Activated CD4-positive, alpha-beta memory T cell treated with anti-CD3 and anti-CD28 coated beads for 36 hours (primary cell): ENCODE results near the gene ZBTB25. TPM values are rescaled to one million over a fixed set of nuclear protein-coding genes. Genes with fewer than 3 reads are reported as not detected.

Experiments used
- CTCF ChIA-PET: fragments of 350-600 bp; sonication (Branson Sonifier 250); formaldehyde crosslinking; loops from one replicate; lab custom pipeline; 2021; ENCODE audit warnings: antibody characterized with exemption, inconsistent platforms; lab: Charles Lee
- POLR2A ChIA-PET: fragments of 350-600 bp; sonication (Branson Sonifier 250); formaldehyde crosslinking; loops from one replicate; lab custom pipeline; 2021; ENCODE audit warnings: antibody characterized with exemption; lab: Charles Lee
- DNase-seq: peaks from one replicate; pipeline ENCODE4 v3.0.0-alpha.2; 2020
- H3K27ac Mint-ChIP-seq: one replicate; pipeline ENCODE4 v1.8.0; 2021; ENCODE audit warnings: mixed read lengths
- H3K27me3 Mint-ChIP-seq: one replicate; pipeline ENCODE4 v1.8.0; 2021; ENCODE audit warnings: mixed read lengths
- H3K36me3 Mint-ChIP-seq: one replicate; pipeline ENCODE4 v1.8.0; 2021; ENCODE audit warnings: mixed read lengths
- H3K4me1 Mint-ChIP-seq: one replicate; pipeline ENCODE4 v1.8.0; 2021; ENCODE audit warnings: low read depth, mixed read lengths
- H3K4me3 Mint-ChIP-seq: one replicate; pipeline ENCODE4 v1.8.0; 2021; ENCODE audit warnings: mild to moderate bottlenecking, mixed read lengths
- H3K9me3 Mint-ChIP-seq: one replicate; pipeline ENCODE4 v1.8.0; 2021; ENCODE audit warnings: mixed read lengths
- intact Hi-C: fragments of 100-400 bp; cut with micrococcal nuclease; formaldehyde crosslinking; loops from one replicate; pipeline ENCODE4 v1.15.1; 2023
- total RNA-seq, 2 experiments: library from RNA; stranded (reverse); gene quantifications; one replicate each; pipeline ENCODE4 v1.2.3, GENCODE V29; 2021

The ZBTB25 gene
- total RNA-seq, 2 experiments from 2014 or later = 24.2 to 27.5 TPM

DNA sequence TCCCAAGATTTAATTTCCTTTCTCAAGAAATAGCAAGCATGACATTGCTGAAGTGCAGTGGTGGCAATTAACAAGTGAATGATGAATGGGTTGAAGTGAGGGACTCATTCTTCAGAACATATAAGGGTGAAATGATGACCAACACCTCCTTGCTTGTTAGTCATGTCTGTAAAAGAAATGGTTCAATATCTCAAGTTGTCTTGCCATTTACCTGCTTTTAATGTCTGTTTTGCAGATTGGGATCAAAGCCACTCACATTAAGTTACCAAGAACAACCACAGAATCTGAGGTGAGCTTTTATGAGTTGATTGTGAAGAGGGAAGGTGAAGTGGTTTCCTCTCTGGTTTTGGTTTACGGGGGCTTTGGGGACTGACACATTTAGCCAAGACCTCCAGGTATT is 91.4 kb downstream of the ZBTB25 start:
- peaks cover 34% of the 10 kb centered on the region for H3K36me3 Mint-ChIP-seq
- POLR2A ChIA-PET = no interaction called here
- no peak overlapping the region for H3K4me3 Mint-ChIP-seq
- no peak overlapping the region for H3K27ac Mint-ChIP-seq
- DNase-seq = no peak
- H3K27me3 Mint-ChIP-seq = no peaks in the 10 kb centered on the region
- intact Hi-C loops = no loop called here
- CTCF ChIA-PET = interaction anchor here (0.7 to 0.9 kb wide), 2 partner anchors 18 to 39 kb away, joined by 3 to 6 read pairs; no protein-coding TSS in a partner anchor
- peaks cover 15% of the 10 kb centered on the region for H3K4me1 Mint-ChIP-seq
- no peaks in the 10 kb centered on the region for H3K9me3 Mint-ChIP-seq

DNA sequence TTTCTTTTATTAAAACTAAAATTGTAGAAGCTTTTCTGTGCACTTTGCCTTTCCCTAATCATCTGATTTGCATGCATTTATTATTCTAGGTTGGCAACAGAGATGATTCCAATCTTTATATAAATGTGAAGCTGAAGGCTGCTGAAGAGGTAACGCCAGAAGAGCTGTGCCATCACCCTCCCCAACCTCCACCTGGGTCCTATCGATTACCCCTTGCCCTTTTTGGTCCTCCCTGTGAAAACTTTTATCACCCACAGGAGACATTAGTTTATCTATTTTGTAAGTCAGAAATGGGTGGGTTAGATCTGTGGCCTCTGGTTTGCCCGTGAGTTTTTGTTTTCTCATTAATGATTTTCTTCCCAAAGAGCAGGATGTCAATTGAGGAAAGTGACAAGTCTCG is 92.6 kb downstream of the ZBTB25 start:
- ChIA-PET POLR2A (no interaction called here), CTCF (interaction anchor here (1.0 kb wide), 1 partner anchor 19 kb away, joined by 4 read pairs; no protein-coding TSS in a partner anchor)
- Mint-ChIP-seq H3K4me1 (peaks cover 15% of the 10 kb centered on the region), H3K9me3 (no peaks in the 10 kb centered on the region), H3K27ac (no peak overlapping the region), H3K27me3 (no peaks in the 10 kb centered on the region), H3K4me3 (no peak overlapping the region), H3K36me3 (peaks cover 33% of the 10 kb centered on the region)
- DNase-seq = no peak
- intact Hi-C loops = no loop called here

DNA sequence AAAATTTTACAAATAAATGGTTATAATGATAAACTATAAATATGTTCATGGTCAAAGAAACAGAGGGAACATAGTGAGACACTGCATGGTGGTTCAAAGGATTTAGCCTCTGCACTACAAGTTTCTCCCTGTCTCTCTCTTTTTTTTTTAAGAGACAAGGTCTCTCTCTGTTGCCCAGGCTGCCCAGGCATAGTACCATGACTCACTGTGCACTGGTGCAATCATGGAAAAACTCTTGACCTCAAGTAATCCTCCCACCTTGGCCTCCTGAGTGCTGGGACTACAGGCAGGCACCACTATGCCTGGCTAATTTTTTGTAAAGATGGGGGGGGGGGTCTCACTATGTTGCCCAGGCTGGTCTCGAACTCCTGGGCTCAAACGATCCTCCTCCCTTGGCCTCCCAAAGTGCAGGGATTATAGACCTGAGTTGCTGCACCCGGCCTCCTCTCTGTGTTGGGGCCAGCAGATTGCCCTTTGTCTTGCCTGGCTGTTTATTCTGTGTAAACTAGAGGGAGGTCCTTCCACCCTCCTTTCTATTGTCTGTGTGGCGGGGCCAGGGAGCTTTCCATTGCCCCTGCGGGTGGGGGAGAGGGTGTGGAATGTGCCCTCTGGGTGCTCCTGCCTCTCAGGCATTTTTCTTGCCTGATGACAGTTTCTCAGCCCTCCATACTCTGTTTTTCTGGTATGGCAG is 93.4 kb downstream of the ZBTB25 start:
- H3K9me3 Mint-ChIP-seq = no peaks in the 10 kb centered on the region
- intact Hi-C loops = no loop called here
- no peaks in the 10 kb centered on the region for H3K27me3 Mint-ChIP-seq
- DNase-seq = no peak
- ChIA-PET CTCF (interaction anchor here (1.0 kb wide), 1 partner anchor 20 kb away, joined by 4 read pairs; no protein-coding TSS in a partner anchor), POLR2A (no interaction called here)
- H3K36me3 Mint-ChIP-seq = peaks cover 32% of the 10 kb centered on the region
- no peak overlapping the region for H3K4me3 Mint-ChIP-seq
- peaks cover 12% of the 10 kb centered on the region for H3K4me1 Mint-ChIP-seq
- H3K27ac Mint-ChIP-seq = no peak overlapping the region

DNA sequence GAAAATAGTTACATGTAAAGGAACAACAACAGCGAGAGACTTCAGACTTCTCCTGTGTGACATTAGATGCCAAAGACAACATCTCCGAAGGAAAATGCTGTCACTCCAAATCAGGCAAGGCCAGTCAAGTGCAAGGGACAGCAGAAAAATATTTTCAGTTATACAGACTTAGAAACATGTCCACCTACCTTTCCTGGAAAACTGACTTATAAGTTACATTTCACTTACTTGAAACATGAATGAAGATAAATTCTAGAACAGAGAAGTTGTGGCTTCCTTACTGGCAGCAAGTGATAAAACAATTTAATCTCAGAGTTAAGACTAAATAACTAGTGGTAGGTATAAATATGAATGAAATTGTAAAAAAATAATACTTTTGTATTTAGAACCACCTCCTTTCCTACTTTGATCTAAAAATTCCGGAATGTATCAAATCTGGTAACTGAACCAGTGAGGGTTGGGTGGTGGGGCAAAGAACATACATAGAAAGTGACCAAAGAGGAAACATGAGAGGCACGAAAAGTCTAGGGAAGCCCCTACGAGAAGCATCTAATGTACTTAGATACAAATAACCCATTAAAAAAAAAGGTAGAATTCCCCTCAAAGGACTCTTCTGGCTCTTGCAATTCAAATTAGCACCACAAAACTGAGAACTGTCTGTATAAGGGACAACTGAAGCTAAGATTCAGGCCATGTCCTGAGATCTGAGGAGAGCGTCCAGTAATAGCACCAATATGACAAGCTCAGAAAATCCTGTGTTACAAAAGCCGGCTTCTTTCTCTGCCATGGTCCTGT is 94.3 kb downstream of the ZBTB25 start:
- H3K36me3 Mint-ChIP-seq = peaks cover 30% of the 10 kb centered on the region
- no peak overlapping the region for H3K4me3 Mint-ChIP-seq
- no peaks in the 10 kb centered on the region for H3K9me3 Mint-ChIP-seq
- ChIA-PET CTCF (interaction anchor here (0.7 kb wide), 1 partner anchor 14 kb away, joined by 3 read pairs; no protein-coding TSS in a partner anchor), POLR2A (no interaction called here)
- DNase-seq = no peak
- intact Hi-C loops = no loop called here
- H3K27ac Mint-ChIP-seq = no peak overlapping the region
- peaks cover 12% of the 10 kb centered on the region for H3K4me1 Mint-ChIP-seq
- H3K27me3 Mint-ChIP-seq = no peaks in the 10 kb centered on the region

DNA sequence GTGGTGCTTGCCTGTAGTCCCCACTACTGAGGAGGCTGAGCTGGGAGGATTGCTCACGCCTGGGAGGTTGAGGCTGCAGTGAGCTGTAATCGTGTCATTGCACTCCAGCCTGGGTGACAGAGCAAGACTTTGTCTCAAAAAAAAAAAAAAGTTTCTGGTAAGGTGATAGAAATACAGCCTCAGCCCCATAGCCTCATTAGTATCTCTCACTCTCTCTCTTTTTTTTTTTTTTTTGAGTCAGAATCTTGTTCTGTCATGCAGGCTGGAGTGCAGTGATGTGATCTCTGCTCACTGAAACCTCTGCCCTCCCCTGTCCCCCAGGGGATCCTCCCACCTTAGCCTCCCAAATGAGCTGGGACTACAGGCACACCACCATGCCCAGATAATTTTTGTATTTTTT is 96.3 kb downstream of the ZBTB25 start:
- Mint-ChIP-seq H3K4me3 (no peak overlapping the region), H3K27me3 (no peaks in the 10 kb centered on the region), H3K27ac (no peak overlapping the region), H3K4me1 (peaks cover 13% of the 10 kb centered on the region), H3K36me3 (peaks cover 35% of the 10 kb centered on the region), H3K9me3 (no peaks in the 10 kb centered on the region)
- intact Hi-C loops = no loop called here
- ChIA-PET POLR2A (no interaction called here), CTCF (no interaction called here)
- DNase-seq = no peak

DNA sequence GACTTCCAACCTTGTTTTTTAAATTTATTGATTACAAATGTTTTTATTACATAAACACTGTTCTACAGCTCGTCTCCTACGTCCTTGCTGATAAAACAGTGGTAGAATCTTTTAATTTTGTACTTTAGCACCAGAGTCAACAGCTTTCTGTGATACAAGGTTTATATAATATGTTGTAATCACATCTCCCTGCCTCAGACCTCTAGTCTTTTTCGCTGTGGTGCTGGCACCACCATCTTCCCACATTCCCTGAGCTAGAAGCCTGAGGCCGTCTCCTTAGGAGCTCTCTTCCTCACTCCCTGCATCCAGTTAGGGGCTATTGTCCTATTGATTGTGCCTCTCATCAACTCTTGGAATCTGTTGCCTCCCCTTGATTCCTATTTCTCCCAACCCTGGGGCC is 98.3 kb downstream of the ZBTB25 start:
- CTCF ChIA-PET = interaction anchor here (1.2 kb wide), 1 partner anchor 61 kb away, joined by 3 read pairs; no protein-coding TSS in a partner anchor
- no peaks in the 10 kb centered on the region for H3K9me3 Mint-ChIP-seq
- intact Hi-C loops = no loop called here

DNA sequence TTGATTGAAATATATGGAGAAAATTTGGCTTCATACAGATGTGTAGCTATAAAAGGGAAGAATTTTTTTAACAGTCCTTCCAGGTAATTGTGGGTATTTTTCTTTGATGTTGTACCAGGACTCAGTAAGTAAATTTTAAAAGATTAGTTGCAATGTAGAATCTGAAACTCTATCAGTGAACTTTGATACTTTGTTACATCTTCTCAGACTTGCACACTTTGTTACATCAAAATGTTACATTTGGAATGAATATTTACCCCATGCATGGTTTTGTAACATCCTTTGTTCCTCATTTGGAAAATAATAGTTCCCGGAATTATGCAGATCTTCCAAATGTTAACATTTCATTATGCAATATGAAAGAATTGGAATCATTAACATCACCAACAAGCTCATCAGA is 101.7 kb downstream of the ZBTB25 start:
- peaks cover 33% of the 10 kb centered on the region for H3K36me3 Mint-ChIP-seq
- H3K9me3 Mint-ChIP-seq = no peaks in the 10 kb centered on the region
- H3K27me3 Mint-ChIP-seq = no peaks in the 10 kb centered on the region
- no peak overlapping the region for H3K27ac Mint-ChIP-seq
- intact Hi-C loops = no loop called here
- ChIA-PET POLR2A (interaction anchor here (0.6 kb wide), 1 partner anchor 30 kb away, joined by 3 read pairs; no protein-coding TSS in a partner anchor), CTCF (interaction anchor here (0.7 kb wide), 2 partner anchors 28 to 36 kb away, joined by 3 to 4 read pairs; no protein-coding TSS in a partner anchor)
- H3K4me1 Mint-ChIP-seq = peaks cover 5% of the 10 kb centered on the region
- H3K4me3 Mint-ChIP-seq = no peak overlapping the region
- DNase-seq = no peak

More for the DNA sequence above, 98.3 kb downstream of the ZBTB25 start:
- no peak overlapping the region for H3K27ac Mint-ChIP-seq
- peaks cover 12% of the 10 kb centered on the region for H3K4me1 Mint-ChIP-seq
- no peaks in the 10 kb centered on the region for H3K27me3 Mint-ChIP-seq
- H3K36me3 Mint-ChIP-seq = peaks cover 28% of the 10 kb centered on the region
- POLR2A ChIA-PET = interaction anchor here (0.6 kb wide), 1 partner anchor 35 kb away, joined by 4 read pairs; no protein-coding TSS in a partner anchor
- DNase-seq = no peak
- no peak overlapping the region for H3K4me3 Mint-ChIP-seq

DNA sequence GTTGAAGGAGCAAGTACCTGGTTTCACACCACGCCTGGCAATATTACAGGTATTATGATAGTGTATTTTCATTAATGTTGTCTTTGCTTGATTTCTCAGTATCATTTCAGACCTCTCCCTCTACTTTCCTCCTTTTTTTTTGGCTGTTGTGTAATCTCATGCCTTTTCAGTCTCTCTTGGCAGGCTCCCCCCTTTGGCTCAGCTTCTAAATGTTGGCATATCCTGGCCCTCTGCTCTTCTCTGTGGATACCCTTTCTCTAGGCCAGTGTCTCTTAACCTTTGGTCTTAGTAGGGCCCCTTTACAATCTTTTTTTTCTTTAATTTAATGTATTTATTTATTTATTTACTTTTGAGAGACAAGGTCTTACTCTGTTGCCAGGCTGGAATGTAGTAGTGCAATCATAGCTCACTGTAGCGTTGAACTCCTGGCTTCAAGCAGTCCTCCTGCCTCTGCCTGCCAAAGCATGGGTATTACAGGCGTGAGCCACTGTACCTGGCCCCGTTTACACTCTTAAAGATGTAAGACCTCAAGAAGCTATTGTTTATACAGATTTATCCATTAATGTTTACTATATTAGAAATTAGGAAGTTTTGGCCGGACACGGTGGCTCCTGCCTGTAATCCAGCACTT is 102.7 kb downstream of the ZBTB25 start:
- peaks cover 5% of the 10 kb centered on the region for H3K4me1 Mint-ChIP-seq
- H3K4me3 Mint-ChIP-seq = no peak overlapping the region
- H3K27me3 Mint-ChIP-seq = no peaks in the 10 kb centered on the region
- H3K36me3 Mint-ChIP-seq = peaks cover 29% of the 10 kb centered on the region
- no peak for DNase-seq
- ChIA-PET CTCF (interaction anchor here (0.7 to 1.9 kb wide), 2 partner anchors 57 to 78 kb away, joined by 4 to 5 read pairs; no protein-coding TSS in a partner anchor), POLR2A (no interaction called here)
- intact Hi-C loops = no loop called here
- H3K9me3 Mint-ChIP-seq = no peaks in the 10 kb centered on the region
- H3K27ac Mint-ChIP-seq = no peak overlapping the region

Other genes starting within 250 kb of the ZBTB25 start
- gene ESR2, start 209.5 kb downstream of the ZBTB25 start, total RNA-seq = under 1 TPM; 0.17 to 0.45 TPM
- gene MTHFD1, start 115.5 kb downstream of the ZBTB25 start, total RNA-seq = 100 to 1,000 TPM; 212 to 221 TPM
- gene AKAP5, start 38.3 kb downstream of the ZBTB25 start, total RNA-seq = 1 to 10 TPM in 1 of 2 experiments, under 1 TPM in 1; 0.74 to 1.1 TPM
- 10 to 100 TPM; 29.8 to 31.8 TPM for gene ZBTB1, start 932 bp upstream of the ZBTB25 start, total RNA-seq
- gene HSPA2, start 36.9 kb upstream of the ZBTB25 start, total RNA-seq = 1 to 10 TPM; 6.6 to 6.7 TPM
- gene PPP1R36, start 46.1 kb upstream of the ZBTB25 start, total RNA-seq = under 1 TPM; 0.19 to 0.31 TPM
- 10 to 100 TPM; 20.1 to 22.6 TPM for gene PLEKHG3, start 200.6 kb upstream of the ZBTB25 start, total RNA-seq